Glutamatergic neuron (in vitro differentiated cells): Measurements from ENCODE around the gene USP15. TPM values are rescaled to one million over a fixed set of nuclear protein-coding genes. Genes with fewer than 3 reads are reported as not detected.
A peak's percentile ranks its signal among the peaks of the same experiment; 100 is the strongest.

ENCODE experiments used
- DNase-seq: peaks from one replicate; pipeline ENCODE4 v3.0.0; 2022
- H3K27ac Mint-ChIP-seq: one replicate; pipeline ENCODE4 v1.8.0; 2020; ENCODE audit warnings: mild to moderate bottlenecking, mixed read lengths, inconsistent platforms; ENCODE audit not compliant: unreplicated experiment
- H3K27me3 Mint-ChIP-seq: one replicate; pipeline ENCODE4 v1.8.0; 2020; ENCODE audit warnings: mild to moderate bottlenecking, moderate library complexity, mixed read lengths, inconsistent platforms; ENCODE audit not compliant: unreplicated experiment
- H3K36me3 Mint-ChIP-seq: one replicate; pipeline ENCODE4 v1.8.0; 2020; ENCODE audit warnings: mild to moderate bottlenecking, mixed read lengths, inconsistent platforms; ENCODE audit not compliant: unreplicated experiment
- H3K4me1 Mint-ChIP-seq: one replicate; pipeline ENCODE4 v1.8.0; 2020; ENCODE audit warnings: mild to moderate bottlenecking, low read depth, mixed read lengths, inconsistent platforms; ENCODE audit not compliant: unreplicated experiment
- H3K4me3 Mint-ChIP-seq: one replicate; pipeline ENCODE4 v1.8.0; 2020; ENCODE audit warnings: mild to moderate bottlenecking, mixed read lengths, inconsistent platforms; ENCODE audit not compliant: unreplicated experiment
- H3K9me3 Mint-ChIP-seq: one replicate; pipeline ENCODE4 v1.8.0; 2020; ENCODE audit warnings: mild to moderate bottlenecking, moderate library complexity, mixed read lengths, inconsistent platforms; ENCODE audit not compliant: unreplicated experiment
- CTCF ChIP-seq: fragments of 200-600 bp; sonication (generic); IDR thresholded peaks from one replicate; pipeline ENCODE4 v1.5.0; 2021; ENCODE audit not compliant: partially characterized antibody, unreplicated experiment
- long read RNA-seq: library from polyadenylated mRNA; unstranded; transcript quantifications from one replicate; pipeline ENCODE4 v2.0.0, GENCODE V29; 2020; ENCODE audit not compliant: unreplicated experiment
- total RNA-seq: library from RNA; stranded (reverse); fragmentation: NEBNext Ultra II Directional; extraction: Animal tissue kit (Norgen Biotek cat#: 25700); gene quantifications from one replicate; pipeline ENCODE4 v1.2.1, GENCODE V29; 2021; ENCODE audit not compliant: unreplicated experiment

Gene USP15
- total RNA-seq = 74.4 TPM
- long read RNA-seq, full-length matches to known transcripts = 13 of 15 reads
- long read RNA-seq, partial matches to known transcripts = 1 of 15 reads
- long read RNA-seq, other reads (novel, unspliced or antisense) = 1 of 15 reads

- TF ChIP-seq CTCF = peak; percentile 69
- no peaks in the 10 kb centered on the region for H3K36me3 Mint-ChIP-seq
- peak within 1 kb of the TSS; percentile 99 for H3K27ac Mint-ChIP-seq
These were observed at the start of gene USP15 for GRCh38 chr12:62259993-62260732. TSS of gene USP15 (plus strand) at chr12:62260404. CDS start at chr12:62260415, 11 bp downstream.

GRCh38 chr12:62210422-62210821 is 49.8 kb upstream of the USP15 start:
- Mint-ChIP-seq H3K4me3 (no peak overlapping the region), H3K36me3 (no peaks in the 10 kb centered on the region), H3K27ac (no peak overlapping the region), H3K9me3 (no peaks in the 10 kb centered on the region), H3K4me1 (no peaks in the 10 kb centered on the region), H3K27me3 (no peaks in the 10 kb centered on the region)
- TF ChIP-seq CTCF = peak; percentile 94
- peak; percentile 58 for DNase-seq

More at GRCh38 chr12:62259993-62260732, at the start of gene USP15:
- Mint-ChIP-seq H3K4me3 (peak within 1 kb of the TSS; percentile 99), H3K27me3 (peaks cover 5% of the 10 kb centered on the region), H3K9me3 (peaks cover 10% of the 10 kb centered on the region), H3K4me1 (peaks cover 2% of the 10 kb centered on the region)
- DNase-seq = peak; percentile 99

- Mint-ChIP-seq H3K27ac (no peak overlapping the region), H3K9me3 (no peaks in the 10 kb centered on the region), H3K4me3 (no peak overlapping the region), H3K4me1 (no peaks in the 10 kb centered on the region), H3K27me3 (no peaks in the 10 kb centered on the region), H3K36me3 (no peaks in the 10 kb centered on the region)
- no peak for TF ChIP-seq CTCF
- no peak for DNase-seq
These were observed 48.7 kb upstream of the USP15 start for GRCh38 chr12:62211510-62211909.

- Mint-ChIP-seq H3K36me3 (no peaks in the 10 kb centered on the region), H3K27me3 (no peaks in the 10 kb centered on the region), H3K27ac (no peak overlapping the region), H3K4me3 (no peak overlapping the region), H3K4me1 (no peaks in the 10 kb centered on the region), H3K9me3 (no peaks in the 10 kb centered on the region)
- no peak for DNase-seq
- TF ChIP-seq CTCF = no peak
These were observed 45.4 kb upstream of the USP15 start for GRCh38 chr12:62214846-62215245.

- H3K36me3 Mint-ChIP-seq = no peaks in the 10 kb centered on the region
- no peak for TF ChIP-seq CTCF
- no peaks in the 10 kb centered on the region for H3K4me1 Mint-ChIP-seq
- no peaks in the 10 kb centered on the region for H3K27me3 Mint-ChIP-seq
- H3K27ac Mint-ChIP-seq = no peak overlapping the region
- DNase-seq = no peak
- no peaks in the 10 kb centered on the region for H3K9me3 Mint-ChIP-seq
- no peak overlapping the region for H3K4me3 Mint-ChIP-seq
These were observed 44.7 kb upstream of the USP15 start for GRCh38 chr12:62215506-62215905.
